Measurements from ENCODE around the gene TK1. TPM values are rescaled to one million over a fixed set of nuclear protein-coding genes. Genes with fewer than 3 reads are reported as not detected.

The TK1 gene
- total RNA-seq, 1 experiment from 2014 or later, result 72.5 TPM

DNA sequence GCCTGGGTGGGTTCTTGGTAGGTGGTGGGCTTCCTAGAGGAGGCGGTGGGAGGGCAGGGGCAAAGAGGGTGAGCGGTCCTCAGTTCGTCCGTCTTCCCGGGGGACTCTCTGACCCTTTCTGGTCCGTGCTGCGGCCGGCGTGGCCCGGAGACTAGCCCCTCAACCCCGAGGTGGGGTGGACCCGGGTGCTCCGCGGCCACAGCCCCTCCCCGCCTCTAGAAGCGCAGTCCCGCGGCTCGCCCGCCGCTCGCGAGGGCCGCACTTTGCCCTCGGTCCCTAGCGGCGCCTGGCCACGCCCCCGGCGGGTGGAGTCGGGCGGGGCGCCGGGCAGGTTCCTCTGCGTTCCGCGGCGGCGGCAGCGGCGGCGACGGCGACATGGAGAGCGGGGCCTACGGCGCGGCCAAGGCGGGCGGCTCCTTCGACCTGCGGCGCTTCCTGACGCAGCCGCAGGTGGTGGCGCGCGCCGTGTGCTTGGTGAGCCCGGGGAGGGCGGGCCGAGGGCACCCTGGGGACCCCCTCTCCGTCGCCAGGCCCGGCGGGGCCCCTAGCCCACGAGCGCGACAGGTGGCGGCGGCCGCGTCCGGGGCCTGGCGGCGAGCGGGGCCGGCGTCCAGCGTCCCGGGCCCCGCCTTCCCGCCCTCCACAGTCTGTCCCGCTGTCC lies 18.5 kb downstream of the TK1 start, which contains the start of gene SYNGR2 (continued):
- TF ChIP-seq, protein P1, sequence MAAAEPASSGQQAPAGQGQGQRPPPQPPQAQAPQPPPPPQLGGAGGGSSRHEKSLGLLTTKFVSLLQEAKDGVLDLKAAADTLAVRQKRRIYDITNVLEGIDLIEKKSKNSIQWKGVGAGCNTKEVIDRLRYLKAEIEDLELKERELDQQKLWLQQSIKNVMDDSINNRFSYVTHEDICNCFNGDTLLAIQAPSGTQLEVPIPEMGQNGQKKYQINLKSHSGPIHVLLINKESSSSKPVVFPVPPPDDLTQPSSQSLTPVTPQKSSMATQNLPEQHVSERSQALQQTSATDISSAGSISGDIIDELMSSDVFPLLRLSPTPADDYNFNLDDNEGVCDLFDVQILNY (CRISPR knock-in tag; IDR thresholded peaks at IDR 0.05), result 0 out of 2 replicates have a peak, but pooled peaks have one; percentile 50
- TF ChIP-seq, protein P2, sequence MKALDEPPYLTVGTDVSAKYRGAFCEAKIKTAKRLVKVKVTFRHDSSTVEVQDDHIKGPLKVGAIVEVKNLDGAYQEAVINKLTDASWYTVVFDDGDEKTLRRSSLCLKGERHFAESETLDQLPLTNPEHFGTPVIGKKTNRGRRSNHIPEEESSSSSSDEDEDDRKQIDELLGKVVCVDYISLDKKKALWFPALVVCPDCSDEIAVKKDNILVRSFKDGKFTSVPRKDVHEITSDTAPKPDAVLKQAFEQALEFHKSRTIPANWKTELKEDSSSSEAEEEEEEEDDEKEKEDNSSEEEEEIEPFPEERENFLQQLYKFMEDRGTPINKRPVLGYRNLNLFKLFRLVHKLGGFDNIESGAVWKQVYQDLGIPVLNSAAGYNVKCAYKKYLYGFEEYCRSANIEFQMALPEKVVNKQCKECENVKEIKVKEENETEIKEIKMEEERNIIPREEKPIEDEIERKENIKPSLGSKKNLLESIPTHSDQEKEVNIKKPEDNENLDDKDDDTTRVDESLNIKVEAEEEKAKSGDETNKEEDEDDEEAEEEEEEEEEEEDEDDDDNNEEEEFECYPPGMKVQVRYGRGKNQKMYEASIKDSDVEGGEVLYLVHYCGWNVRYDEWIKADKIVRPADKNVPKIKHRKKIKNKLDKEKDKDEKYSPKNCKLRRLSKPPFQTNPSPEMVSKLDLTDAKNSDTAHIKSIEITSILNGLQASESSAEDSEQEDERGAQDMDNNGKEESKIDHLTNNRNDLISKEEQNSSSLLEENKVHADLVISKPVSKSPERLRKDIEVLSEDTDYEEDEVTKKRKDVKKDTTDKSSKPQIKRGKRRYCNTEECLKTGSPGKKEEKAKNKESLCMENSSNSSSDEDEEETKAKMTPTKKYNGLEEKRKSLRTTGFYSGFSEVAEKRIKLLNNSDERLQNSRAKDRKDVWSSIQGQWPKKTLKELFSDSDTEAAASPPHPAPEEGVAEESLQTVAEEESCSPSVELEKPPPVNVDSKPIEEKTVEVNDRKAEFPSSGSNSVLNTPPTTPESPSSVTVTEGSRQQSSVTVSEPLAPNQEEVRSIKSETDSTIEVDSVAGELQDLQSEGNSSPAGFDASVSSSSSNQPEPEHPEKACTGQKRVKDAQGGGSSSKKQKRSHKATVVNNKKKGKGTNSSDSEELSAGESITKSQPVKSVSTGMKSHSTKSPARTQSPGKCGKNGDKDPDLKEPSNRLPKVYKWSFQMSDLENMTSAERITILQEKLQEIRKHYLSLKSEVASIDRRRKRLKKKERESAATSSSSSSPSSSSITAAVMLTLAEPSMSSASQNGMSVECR (CRISPR knock-in tag; IDR thresholded peaks at IDR 0.05; ENCODE audit: borderline replicate concordance), result 0 out of 2 replicates have a peak, but pooled peaks have one; percentile 35
- TF ChIP-seq, protein P3, sequence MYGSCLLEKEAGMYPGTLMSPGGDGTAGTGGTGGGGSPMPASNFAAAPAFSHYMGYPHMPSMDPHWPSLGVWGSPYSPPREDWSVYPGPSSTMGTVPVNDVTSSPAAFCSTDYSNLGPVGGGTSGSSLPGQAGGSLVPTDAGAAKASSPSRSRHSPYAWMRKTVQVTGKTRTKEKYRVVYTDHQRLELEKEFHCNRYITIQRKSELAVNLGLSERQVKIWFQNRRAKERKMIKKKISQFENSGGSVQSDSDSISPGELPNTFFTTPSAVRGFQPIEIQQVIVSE (CRISPR knock-in tag; IDR thresholded peaks at IDR 0.05; ENCODE audit: borderline replicate concordance), result no peak
- TF ChIP-seq RELA (CRISPR knock-in tag; IDR thresholded peaks at IDR 0.05; ENCODE audit: borderline replicate concordance) (peak; percentile 64; the same call in 1 of the 2 replicates), FOXK1 (CRISPR knock-in tag; IDR thresholded peaks at IDR 0.05) (0 out of 2 replicates have a peak, but pooled peaks have one; percentile 58), CBFB (CRISPR knock-in tag; IDR thresholded peaks at IDR 0.05; ENCODE audit: low read depth) (0 out of 2 replicates have a peak, but pooled peaks have one; percentile 38), JAZF1 (CRISPR knock-in tag; IDR thresholded peaks at IDR 0.05) (no peak), CREM (CRISPR knock-in tag; IDR thresholded peaks at IDR 0.05) (peak; percentile 31; the same call in 1 of the 2 replicates), GABPB1 (CRISPR knock-in tag; IDR thresholded peaks at IDR 0.05) (peak; percentile 66), GTF2I (CRISPR knock-in tag; conservative IDR thresholded peaks at IDR 0.05) (no peak), SP1 (CRISPR knock-in tag; conservative IDR thresholded peaks at IDR 0.05) (peak; percentile 98), GRHL2 (CRISPR knock-in tag; IDR thresholded peaks at IDR 0.05; ENCODE audit: insufficient replicate concordance, severe bottlenecking) (no peak), ETV6 (CRISPR knock-in tag; IDR thresholded peaks at IDR 0.05) (peak; percentile 73), ZNF423 (CRISPR knock-in tag; IDR thresholded peaks at IDR 0.05) (peak; percentile 51; the same call in 1 of the 2 replicates), TEAD1 (CRISPR knock-in tag; IDR thresholded peaks at IDR 0.05) (peak; percentile 64; the same call in 1 of the 2 replicates), KAT7 (CRISPR knock-in tag; IDR thresholded peaks at IDR 0.05; ENCODE audit: borderline replicate concordance) (no peak)
- TF ChIP-seq, protein P4, sequence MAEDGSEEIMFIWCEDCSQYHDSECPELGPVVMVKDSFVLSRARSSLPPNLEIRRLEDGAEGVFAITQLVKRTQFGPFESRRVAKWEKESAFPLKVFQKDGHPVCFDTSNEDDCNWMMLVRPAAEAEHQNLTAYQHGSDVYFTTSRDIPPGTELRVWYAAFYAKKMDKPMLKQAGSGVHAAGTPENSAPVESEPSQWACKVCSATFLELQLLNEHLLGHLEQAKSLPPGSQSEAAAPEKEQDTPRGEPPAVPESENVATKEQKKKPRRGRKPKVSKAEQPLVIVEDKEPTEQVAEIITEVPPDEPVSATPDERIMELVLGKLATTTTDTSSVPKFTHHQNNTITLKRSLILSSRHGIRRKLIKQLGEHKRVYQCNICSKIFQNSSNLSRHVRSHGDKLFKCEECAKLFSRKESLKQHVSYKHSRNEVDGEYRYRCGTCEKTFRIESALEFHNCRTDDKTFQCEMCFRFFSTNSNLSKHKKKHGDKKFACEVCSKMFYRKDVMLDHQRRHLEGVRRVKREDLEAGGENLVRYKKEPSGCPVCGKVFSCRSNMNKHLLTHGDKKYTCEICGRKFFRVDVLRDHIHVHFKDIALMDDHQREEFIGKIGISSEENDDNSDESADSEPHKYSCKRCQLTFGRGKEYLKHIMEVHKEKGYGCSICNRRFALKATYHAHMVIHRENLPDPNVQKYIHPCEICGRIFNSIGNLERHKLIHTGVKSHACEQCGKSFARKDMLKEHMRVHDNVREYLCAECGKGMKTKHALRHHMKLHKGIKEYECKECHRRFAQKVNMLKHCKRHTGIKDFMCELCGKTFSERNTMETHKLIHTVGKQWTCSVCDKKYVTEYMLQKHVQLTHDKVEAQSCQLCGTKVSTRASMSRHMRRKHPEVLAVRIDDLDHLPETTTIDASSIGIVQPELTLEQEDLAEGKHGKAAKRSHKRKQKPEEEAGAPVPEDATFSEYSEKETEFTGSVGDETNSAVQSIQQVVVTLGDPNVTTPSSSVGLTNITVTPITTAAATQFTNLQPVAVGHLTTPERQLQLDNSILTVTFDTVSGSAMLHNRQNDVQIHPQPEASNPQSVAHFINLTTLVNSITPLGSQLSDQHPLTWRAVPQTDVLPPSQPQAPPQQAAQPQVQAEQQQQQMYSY (CRISPR knock-in tag; IDR thresholded peaks at IDR 0.05), result no peak

All from WTC11 (cell line).